OCI-LY1 (cell line): ENCODE measurements around the gene LYSMD1.
A peak's percentile ranks its signal among the peaks of the same experiment; 100 is the strongest.

Experiments used
- H2AFZ ChIP-seq: fragments of 200-600 bp; sonication (generic), shearing (Covaris generic); 2 replicates; pipeline ENCODE4 v1.6.0; 2014; ENCODE audit warnings: antibody characterized with exemption, mild to moderate bottlenecking, low read length
- H3F3A ChIP-seq: fragments of 200-600 bp; sonication (generic), shearing (Covaris generic); 2 replicates; pipeline ENCODE4 v1.6.0; 2014; ENCODE audit warnings: mild to moderate bottlenecking, antibody characterized with exemption, low read length, moderate library complexity; ENCODE audit not compliant: insufficient read depth
- H3K27ac ChIP-seq: fragments of 200-600 bp; sonication (generic); 2 replicates; pipeline ENCODE4 v1.5.1; 2014; ENCODE audit warnings: low read length, mixed run types, mild to moderate bottlenecking, low read depth; ENCODE audit not compliant: poor library complexity, severe bottlenecking
- H3K27me3 ChIP-seq: fragments of 200-600 bp; sonication (generic); 2 replicates; pipeline ENCODE4 v1.6.0; 2014; ENCODE audit warnings: antibody characterized with exemption, mild to moderate bottlenecking, low read length, moderate library complexity; ENCODE audit not compliant: insufficient read depth
- H3K36me3 ChIP-seq: fragments of 200-600 bp; sonication (generic); 2 replicates; pipeline ENCODE4 v1.6.1; 2014; ENCODE audit warnings: mild to moderate bottlenecking, antibody characterized with exemption, low read length, moderate library complexity, mixed read lengths; ENCODE audit not compliant: insufficient read depth
- H3K4me1 ChIP-seq: fragments of 200-600 bp; sonication (generic); 2 replicates; pipeline ENCODE4 v1.5.1; 2014; ENCODE audit warnings: mild to moderate bottlenecking, low read length, moderate library complexity; ENCODE audit not compliant: insufficient read depth, severe bottlenecking
- H3K4me2 ChIP-seq: fragments of 200-600 bp; sonication (generic), shearing (Covaris generic); 2 replicates; pipeline ENCODE4 v1.6.1; 2014; ENCODE audit warnings: low read length
- H3K4me3 ChIP-seq: fragments of 200-600 bp; sonication (generic); 2 replicates; pipeline ENCODE4 v1.5.1; 2014; ENCODE audit warnings: low read length, low read depth, mild to moderate bottlenecking, mixed read lengths; ENCODE audit not compliant: poor library complexity, severe bottlenecking
- H3K79me2 ChIP-seq: fragments of 200-600 bp; shearing (Covaris generic); 2 replicates; pipeline ENCODE4 v1.6.1; 2016; ENCODE audit warnings: mixed run types, low read length, mixed read lengths; ENCODE audit not compliant: insufficient read depth
- H3K9ac ChIP-seq: fragments of 200-600 bp; sonication (generic), shearing (Covaris generic); 2 replicates; pipeline ENCODE4 v1.6.1; 2014; ENCODE audit warnings: mild to moderate bottlenecking, low read length, mixed read lengths
- H3K9me2 ChIP-seq: fragments of 200-600 bp; sonication (generic), shearing (Covaris generic); 2 replicates; pipeline ENCODE4 v1.6.1; 2014; ENCODE audit warnings: low read depth, mild to moderate bottlenecking, low read length, mixed read lengths
- H3K9me3 ChIP-seq: fragments of 200-600 bp; shearing (Covaris generic); 2 replicates; pipeline ENCODE4 v1.6.1; 2014; ENCODE audit warnings: low read length, mixed read lengths
- H4K20me1 ChIP-seq: fragments of 200-600 bp; sonication (generic), shearing (Covaris generic); 2 replicates; pipeline ENCODE4 v1.6.0; 2016; ENCODE audit warnings: mild to moderate bottlenecking, low read length; ENCODE audit not compliant: insufficient read depth
- EZH2 ChIP-seq: fragments of 200-600 bp; sonication (generic), shearing (Covaris generic); IDR thresholded peaks from 2 replicates; pipeline ENCODE4 v1.8.0; 2017; ENCODE audit warnings: borderline replicate concordance, mixed run types, mild to moderate bottlenecking, antibody characterized with exemption, low read length, moderate library complexity, mixed read lengths
- TF ChIP-seq, protein P1 (sequence below): fragments of 200-600 bp; sonication (generic), shearing (Covaris generic); IDR thresholded peaks from 2 replicates; pipeline ENCODE4 v1.5.1; 2017; ENCODE audit warnings: mild to moderate bottlenecking, antibody characterized with exemption, low read length, moderate library complexity, mixed read lengths

The LYSMD1 gene

DNA sequence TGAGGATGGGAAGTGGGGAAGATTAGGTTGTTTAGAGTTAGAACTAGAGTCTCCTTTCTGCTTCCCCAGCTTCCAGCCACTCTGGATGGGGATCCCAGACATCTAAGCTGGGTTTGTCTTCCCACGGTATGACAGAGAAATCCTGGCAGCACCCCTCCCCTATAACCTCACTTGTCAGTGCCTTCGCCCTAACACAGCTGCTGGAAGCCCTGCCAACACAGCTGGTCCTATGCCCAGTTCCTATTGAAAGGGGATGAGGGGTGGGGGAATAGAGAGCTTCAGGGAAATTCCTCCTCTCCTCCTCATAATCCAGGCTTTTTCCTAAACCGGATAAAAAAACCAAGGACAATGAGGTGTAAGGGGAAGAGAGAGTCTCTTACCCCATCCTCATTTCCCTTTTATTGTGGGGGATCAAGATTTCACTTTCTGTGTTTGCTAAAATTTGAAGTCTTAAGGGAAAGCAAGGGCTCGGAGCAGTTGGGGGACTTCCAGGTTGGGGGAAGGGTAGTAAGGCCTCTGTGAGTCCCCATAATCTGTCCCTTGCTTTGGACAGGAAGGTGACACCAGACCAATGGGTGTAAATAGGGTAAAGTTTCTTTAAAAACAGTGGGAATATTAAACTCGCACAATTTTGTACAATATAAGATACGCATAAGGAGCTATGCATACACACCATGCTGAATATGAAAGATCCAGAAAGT lies 9.5 kb upstream of the LYSMD1 start:
- H3K9ac ChIP-seq = no peak overlapping the region
- no peak overlapping the region for H3K4me2 ChIP-seq
- no peaks in the 10 kb centered on the region for H3F3A ChIP-seq
- no peaks in the 10 kb centered on the region for H3K27me3 ChIP-seq
- H3K4me1 ChIP-seq = no peaks in the 10 kb centered on the region
- H3K4me3 ChIP-seq = no peak overlapping the region
- no peaks in the 10 kb centered on the region for H3K9me2 ChIP-seq
- TF ChIP-seq, protein P1, sequence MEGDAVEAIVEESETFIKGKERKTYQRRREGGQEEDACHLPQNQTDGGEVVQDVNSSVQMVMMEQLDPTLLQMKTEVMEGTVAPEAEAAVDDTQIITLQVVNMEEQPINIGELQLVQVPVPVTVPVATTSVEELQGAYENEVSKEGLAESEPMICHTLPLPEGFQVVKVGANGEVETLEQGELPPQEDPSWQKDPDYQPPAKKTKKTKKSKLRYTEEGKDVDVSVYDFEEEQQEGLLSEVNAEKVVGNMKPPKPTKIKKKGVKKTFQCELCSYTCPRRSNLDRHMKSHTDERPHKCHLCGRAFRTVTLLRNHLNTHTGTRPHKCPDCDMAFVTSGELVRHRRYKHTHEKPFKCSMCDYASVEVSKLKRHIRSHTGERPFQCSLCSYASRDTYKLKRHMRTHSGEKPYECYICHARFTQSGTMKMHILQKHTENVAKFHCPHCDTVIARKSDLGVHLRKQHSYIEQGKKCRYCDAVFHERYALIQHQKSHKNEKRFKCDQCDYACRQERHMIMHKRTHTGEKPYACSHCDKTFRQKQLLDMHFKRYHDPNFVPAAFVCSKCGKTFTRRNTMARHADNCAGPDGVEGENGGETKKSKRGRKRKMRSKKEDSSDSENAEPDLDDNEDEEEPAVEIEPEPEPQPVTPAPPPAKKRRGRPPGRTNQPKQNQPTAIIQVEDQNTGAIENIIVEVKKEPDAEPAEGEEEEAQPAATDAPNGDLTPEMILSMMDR = no peak
- TF ChIP-seq EZH2 = no peak
- H2AFZ ChIP-seq = no peak overlapping the region
- no peaks in the 10 kb centered on the region for H3K9me3 ChIP-seq
- H3K79me2 ChIP-seq = no peaks in the 10 kb centered on the region
- no peak overlapping the region for H3K27ac ChIP-seq
- H4K20me1 ChIP-seq = no peaks in the 10 kb centered on the region
- H3K36me3 ChIP-seq = peaks cover 65% of the 10 kb centered on the region

DNA sequence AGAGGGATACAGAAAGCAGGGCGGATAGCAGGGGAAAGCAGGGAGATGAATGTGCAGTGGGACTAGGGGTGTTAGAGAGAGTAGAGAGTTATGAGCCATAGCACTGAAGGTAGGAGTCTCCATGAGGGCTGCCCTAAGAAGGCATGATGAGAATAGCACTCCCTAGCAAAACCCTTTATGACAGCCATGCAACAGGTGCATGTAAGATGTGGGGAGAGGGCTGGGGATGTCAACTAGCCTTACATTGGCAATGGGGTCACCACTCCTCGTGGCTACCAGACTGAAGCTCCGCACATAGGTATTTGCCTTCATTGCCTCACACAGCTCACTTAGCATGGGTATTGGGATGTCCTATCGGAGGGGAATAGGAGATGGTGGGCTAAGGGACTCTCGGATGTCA lies 5.5 kb upstream of the LYSMD1 start:
- no peaks in the 10 kb centered on the region for H4K20me1 ChIP-seq

DNA sequence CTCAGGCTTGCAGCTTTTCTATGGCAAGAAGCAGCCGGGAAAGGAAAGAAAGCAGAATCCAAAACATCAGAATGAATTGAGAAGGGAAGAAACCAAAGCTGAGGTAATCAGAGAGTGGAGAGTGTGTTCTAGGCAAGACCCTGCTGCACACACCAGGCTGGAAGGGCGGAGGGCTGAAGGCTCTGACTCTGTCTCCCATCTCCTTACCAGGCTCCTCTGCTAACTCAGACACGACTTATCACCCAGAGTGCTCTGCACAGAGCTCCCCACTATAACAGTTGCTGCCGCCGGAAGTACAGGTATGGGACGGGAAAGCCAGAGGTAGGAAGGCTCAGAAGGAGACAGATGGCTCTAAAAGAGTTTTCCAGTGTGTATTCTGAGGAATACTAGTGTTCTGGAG lies 1.4 kb upstream of the LYSMD1 start:
- H3K79me2 ChIP-seq = no peaks in the 10 kb centered on the region; the same call in 1 of the 2 replicates
- H3F3A ChIP-seq = no peaks in the 10 kb centered on the region
- H3K4me1 ChIP-seq = peaks cover 27% of the 10 kb centered on the region
- no peaks in the 10 kb centered on the region for H3K9me2 ChIP-seq
- TF ChIP-seq, protein P1 = no peak
- TF ChIP-seq EZH2 = no peak
- peak overlapping the region; percentile 76 for H3K4me3 ChIP-seq
- no peaks in the 10 kb centered on the region for H3K9me3 ChIP-seq
- H4K20me1 ChIP-seq = no peaks in the 10 kb centered on the region
- H3K4me2 ChIP-seq = peak overlapping the region; percentile 80
- no peak overlapping the region for H3K27ac ChIP-seq
- no peak overlapping the region for H2AFZ ChIP-seq
- peak overlapping the region; percentile 82 for H3K9ac ChIP-seq
- no peaks in the 10 kb centered on the region for H3K27me3 ChIP-seq
- H3K36me3 ChIP-seq = peaks cover 25% of the 10 kb centered on the region; the same call in 1 of the 2 replicates

More for the DNA sequence above, 5.5 kb upstream of the LYSMD1 start:
- Histone ChIP-seq H3K9ac (no peak overlapping the region), H3F3A (no peaks in the 10 kb centered on the region), H3K4me3 (no peak overlapping the region), H3K79me2 (no peaks in the 10 kb centered on the region; the same call in 1 of the 2 replicates), H3K4me2 (no peak overlapping the region), H2AFZ (no peak overlapping the region), H3K36me3 (peaks cover 46% of the 10 kb centered on the region; the same call in 1 of the 2 replicates), H3K9me3 (no peaks in the 10 kb centered on the region), H3K9me2 (no peaks in the 10 kb centered on the region), H3K27me3 (no peaks in the 10 kb centered on the region), H3K27ac (no peak overlapping the region), H3K4me1 (peaks cover 10% of the 10 kb centered on the region)
- TF ChIP-seq, protein P1 = no peak
- no peak for TF ChIP-seq EZH2
